Gastrocnemius medialis (tissue), 4 donors: Measurements from ENCODE around the gene ANKS6.

Experiments
- POLR2A ChIP-seq, 2 donors: fragments of 450-650 bp; IDR thresholded peaks; one replicate each; pipeline ENCODE4 v1.6.1; 2017; ENCODE audit warnings: antibody characterized with exemption in 2 of 2, mild to moderate bottlenecking in 2 of 2, moderate library complexity in 2 of 2
- TF ChIP-seq, protein P1 (sequence below), 5 experiments: fragments of 450-650 bp in 3 of 5; fragments of 200-600 bp in 2 of 5; sonication (generic) in 2 of 5; IDR thresholded peaks in 4 of 5; conservative IDR thresholded peaks in 1 of 5; 1 replicate in 4 of 5; 2 replicates in 1 of 5; pipeline ENCODE4 v1.5.1; 2016 to 2019; ENCODE audit warnings: antibody characterized with exemption in 5 of 5, mild to moderate bottlenecking in 3 of 5, moderate library complexity in 3 of 5

DNA sequence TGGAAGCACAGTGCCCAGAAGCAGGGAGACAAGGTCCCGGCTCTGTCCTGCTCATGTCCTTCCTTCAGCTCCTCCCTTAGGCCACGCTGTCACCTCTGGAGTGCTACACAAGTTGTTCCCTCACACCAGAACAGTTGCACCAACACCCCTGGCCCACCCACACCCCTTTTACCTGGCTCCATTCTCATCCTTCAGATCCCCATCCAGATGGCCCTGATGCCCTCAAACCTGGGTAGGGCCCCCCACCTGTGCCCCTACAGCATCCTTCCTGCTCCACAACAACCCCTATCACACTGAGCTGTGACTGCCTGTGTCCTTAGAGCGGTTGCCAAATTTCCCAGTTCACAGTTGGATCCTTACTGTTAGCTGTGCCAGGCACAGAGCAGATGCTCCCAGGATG lies 29.2 kb downstream of the ANKS6 start:
- TF ChIP-seq, protein P1, sequence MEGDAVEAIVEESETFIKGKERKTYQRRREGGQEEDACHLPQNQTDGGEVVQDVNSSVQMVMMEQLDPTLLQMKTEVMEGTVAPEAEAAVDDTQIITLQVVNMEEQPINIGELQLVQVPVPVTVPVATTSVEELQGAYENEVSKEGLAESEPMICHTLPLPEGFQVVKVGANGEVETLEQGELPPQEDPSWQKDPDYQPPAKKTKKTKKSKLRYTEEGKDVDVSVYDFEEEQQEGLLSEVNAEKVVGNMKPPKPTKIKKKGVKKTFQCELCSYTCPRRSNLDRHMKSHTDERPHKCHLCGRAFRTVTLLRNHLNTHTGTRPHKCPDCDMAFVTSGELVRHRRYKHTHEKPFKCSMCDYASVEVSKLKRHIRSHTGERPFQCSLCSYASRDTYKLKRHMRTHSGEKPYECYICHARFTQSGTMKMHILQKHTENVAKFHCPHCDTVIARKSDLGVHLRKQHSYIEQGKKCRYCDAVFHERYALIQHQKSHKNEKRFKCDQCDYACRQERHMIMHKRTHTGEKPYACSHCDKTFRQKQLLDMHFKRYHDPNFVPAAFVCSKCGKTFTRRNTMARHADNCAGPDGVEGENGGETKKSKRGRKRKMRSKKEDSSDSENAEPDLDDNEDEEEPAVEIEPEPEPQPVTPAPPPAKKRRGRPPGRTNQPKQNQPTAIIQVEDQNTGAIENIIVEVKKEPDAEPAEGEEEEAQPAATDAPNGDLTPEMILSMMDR (IDR thresholded peaks at IDR 0.05 in 4 of 5, conservative IDR thresholded peaks at IDR 0.05 in 1 of 5), result no peak
- no peak for TF ChIP-seq POLR2A (IDR thresholded peaks at IDR 0.05)
